H9 (cell line): ENCODE data around the gene RAPGEF3. TPM values are rescaled to one million over a fixed set of nuclear protein-coding genes. Genes with fewer than 3 reads are reported as not detected.

Experiments
- DNase-seq: peaks from one replicate; pipeline ENCODE4 v3.0.0-alpha.2; 2017
- H2AFZ ChIP-seq: one replicate; pipeline ENCODE4 v1.6.1; 2013; ENCODE audit warnings: mild to moderate bottlenecking, low read length, control low read depth, moderate library complexity
- H2AK5ac ChIP-seq: 2 replicates; pipeline ENCODE4 v1.6.1; 2013; ENCODE audit warnings: low read length, control low read depth, mixed read lengths; ENCODE audit not compliant: insufficient read length
- H2BK120ac ChIP-seq: one replicate; pipeline ENCODE4 v1.6.1; 2013; ENCODE audit warnings: low read depth, mild to moderate bottlenecking, low read length, control low read depth, inconsistent platforms; ENCODE audit not compliant: poor library complexity, severe bottlenecking
- H2BK12ac ChIP-seq: 2 replicates; pipeline ENCODE4 v1.6.1; 2013; ENCODE audit warnings: low read length, control low read depth, mixed read lengths, low read depth; ENCODE audit not compliant: insufficient read length
- H2BK15ac ChIP-seq: 2 replicates; pipeline ENCODE4 v1.6.1; 2013; ENCODE audit warnings: low read depth, low read length, control low read depth
- H2BK20ac ChIP-seq: one replicate; pipeline ENCODE4 v1.6.1; 2013; ENCODE audit warnings: low read depth, mild to moderate bottlenecking, low read length, control low read depth, inconsistent platforms; ENCODE audit not compliant: poor library complexity, severe bottlenecking
- H2BK5ac ChIP-seq: 2 replicates; pipeline ENCODE4 v1.6.1; 2013; ENCODE audit warnings: low read length, control low read depth, mixed read lengths; ENCODE audit not compliant: insufficient read length
- H3K14ac ChIP-seq: 2 replicates; pipeline ENCODE4 v1.6.1; 2013; ENCODE audit warnings: low read length, control low read depth; ENCODE audit not compliant: insufficient read depth
- H3K18ac ChIP-seq: 2 replicates; pipeline ENCODE4 v1.6.1; 2013; ENCODE audit warnings: low read depth, mild to moderate bottlenecking, mixed read lengths, low read length, control low read depth; ENCODE audit not compliant: insufficient read length
- H3K23ac ChIP-seq: 2 replicates; pipeline ENCODE4 v1.6.1; 2013; ENCODE audit warnings: low read length, control low read depth, mixed read lengths, low read depth; ENCODE audit not compliant: insufficient read length
- H3K23me2 ChIP-seq: 2 replicates; pipeline ENCODE4 v1.6.1; 2013; ENCODE audit warnings: low read depth, mild to moderate bottlenecking, mixed read lengths, low read length, control low read depth; ENCODE audit not compliant: insufficient read length, poor library complexity, severe bottlenecking
- H3K27ac ChIP-seq: 2 replicates; pipeline ENCODE4 v1.5.1; 2013; ENCODE audit warnings: low read length, control low read depth, mixed read lengths, low read depth; ENCODE audit not compliant: insufficient read length
- H3K27me3 ChIP-seq: 2 replicates; pipeline ENCODE4 v1.6.1; 2013; ENCODE audit warnings: low read length, control low read depth, inconsistent platforms; ENCODE audit not compliant: insufficient read depth
- H3K4ac ChIP-seq: 2 replicates; pipeline ENCODE4 v1.6.1; 2013; ENCODE audit warnings: low read depth, mild to moderate bottlenecking, control low read depth, inconsistent platforms, low read length, moderate library complexity
- H3K4me1 ChIP-seq: 2 replicates; pipeline ENCODE4 v1.6.1; 2013; ENCODE audit warnings: low read length, control low read depth, inconsistent platforms; ENCODE audit not compliant: insufficient read depth
- H3K4me2 ChIP-seq: 2 replicates; pipeline ENCODE4 v1.6.1; 2013; ENCODE audit warnings: low read length, control low read depth, mixed read lengths; ENCODE audit not compliant: insufficient read length, insufficient read depth
- H3K56ac ChIP-seq: 2 replicates; pipeline ENCODE4 v1.6.1; 2013; ENCODE audit warnings: low read depth, mild to moderate bottlenecking, mixed read lengths, low read length, control low read depth; ENCODE audit not compliant: insufficient read length
- H3K79me1 ChIP-seq: 2 replicates; pipeline ENCODE4 v1.6.1; 2013; ENCODE audit warnings: low read depth, mild to moderate bottlenecking, moderate library complexity, low read length, control low read depth, inconsistent platforms; ENCODE audit not compliant: insufficient read depth, poor library complexity, severe bottlenecking
- H3K79me2 ChIP-seq: 2 replicates; pipeline ENCODE4 v1.6.1; 2013; ENCODE audit warnings: low read length, control low read depth, inconsistent platforms; ENCODE audit not compliant: insufficient read depth
- H3K9ac ChIP-seq: 2 replicates; pipeline ENCODE4 v1.6.1; 2013; ENCODE audit warnings: low read length, control low read depth, mixed read lengths; ENCODE audit not compliant: insufficient read length; ENCODE audit errors: extremely low read depth
- H3K9me3 ChIP-seq: one replicate; pipeline ENCODE4 v1.6.1; 2013; ENCODE audit warnings: low read depth, low read length, inconsistent platforms; ENCODE audit not compliant: control insufficient read depth
- H3T11ph ChIP-seq: one replicate; pipeline ENCODE4 v1.6.1; 2013; ENCODE audit warnings: mild to moderate bottlenecking, low read length, control low read depth, inconsistent platforms
- H4K20me1 ChIP-seq: one replicate; pipeline ENCODE4 v1.6.1; 2013; ENCODE audit not compliant: control insufficient read depth, insufficient read length, insufficient read depth
- H4K5ac ChIP-seq: 2 replicates; pipeline ENCODE4 v1.6.1; 2013; ENCODE audit warnings: low read depth, mild to moderate bottlenecking, mixed read lengths, low read length, control low read depth; ENCODE audit not compliant: insufficient read length
- H4K8ac ChIP-seq: replicated peaks from 2 replicates; pipeline ENCODE4 v1.6.1; 2013; ENCODE audit warnings: low read length, control low read depth, mixed read lengths, low read depth; ENCODE audit not compliant: insufficient read length
- H4K91ac ChIP-seq: 2 replicates; pipeline ENCODE4 v1.6.1; 2013; ENCODE audit warnings: low read depth, mild to moderate bottlenecking, moderate library complexity, mixed read lengths, low read length, control low read depth; ENCODE audit not compliant: insufficient read length
- H3K27ac Mint-ChIP-seq, 3 experiments: 2 replicates in 2 of 3; 3 replicates in 1 of 3; pipeline ENCODE4 v1.8.0; 2020 to 2021; ENCODE audit warnings: mixed read lengths in 3 of 3, mild to moderate bottlenecking in 1 of 3, moderate library complexity in 1 of 3
- H3K27me3 Mint-ChIP-seq: 2 replicates; pipeline ENCODE4 v1.8.0; 2021; ENCODE audit warnings: low read depth, mild to moderate bottlenecking, moderate library complexity, mixed read lengths
- H3K36me3 Mint-ChIP-seq, 3 experiments: 2 replicates in 2 of 3; 3 replicates in 1 of 3; pipeline ENCODE4 v1.8.0; 2020 to 2021; ENCODE audit warnings: low read depth in 3 of 3, mixed read lengths in 3 of 3; ENCODE audit not compliant: insufficient read depth in 1 of 3
- H3K4me1 Mint-ChIP-seq, 2 experiments: 2 replicates each; pipeline ENCODE4 v1.8.0; 2020; ENCODE audit warnings: mixed read lengths in 2 of 2
- H3K4me3 Mint-ChIP-seq, 2 experiments: 2 replicates in 1 of 2; 3 replicates in 1 of 2; pipeline ENCODE4 v1.8.0; 2020 to 2021; ENCODE audit warnings: mild to moderate bottlenecking in 2 of 2, mixed read lengths in 2 of 2, moderate library complexity in 1 of 2
- H3K9me3 Mint-ChIP-seq, 2 experiments: 2 replicates in 1 of 2; 3 replicates in 1 of 2; pipeline ENCODE4 v1.8.0; 2020; ENCODE audit warnings: mild to moderate bottlenecking in 2 of 2, mixed read lengths in 2 of 2, moderate library complexity in 1 of 2
- CTCF ChIP-seq: fragments of 200-600 bp; sonication (generic); conservative IDR thresholded peaks from 3 replicates; pipeline ENCODE4 v1.8.0; 2021; ENCODE audit warnings: antibody characterized with exemption, mild to moderate bottlenecking
- WGBS: extraction: QIAGEN DNeasy Blood & Tissue Kit; methylation state at CpG from one replicate; pipeline ENCODE4 v1.1.7; 2013; ENCODE audit warnings: missing lambda C conversion rate, low lambda C conversion rate, mixed read lengths; ENCODE audit not compliant: insufficient read length; ENCODE audit errors: extremely low coverage; 5-methylcytosine and 5-hydroxymethylcytosine counted together
- total RNA-seq: library from RNA; stranded (reverse); gene quantifications from 2 replicates; pipeline ENCODE4 v1.2.1, GENCODE V29; 2021

RAPGEF3 gene
- total RNA-seq, 1 experiment from 2014 or later = 7.4 TPM

- DNase-seq = no peak
- H3K23me2 ChIP-seq = no peaks in the 10 kb centered on the region
- no peak overlapping the region for H3K18ac ChIP-seq
- no peak overlapping the region for H3K9ac ChIP-seq
- H3K36me3 Mint-ChIP-seq = peaks cover under 1 to 34% (median 13%) of the 10 kb centered on the region in 3 experiments; a peak in 6 of 7 replicates
- no peak overlapping the region for H2AFZ ChIP-seq
- no peak overlapping the region for H2BK120ac ChIP-seq
- no CpG with 5 or more reads among the region's 4 CpGs for WGBS
- TF ChIP-seq CTCF = peak; percentile 71
- H4K91ac ChIP-seq = no peak overlapping the region
- H3K9me3 Mint-ChIP-seq = no peaks in the 10 kb centered on the region
- no peak overlapping the region for H3K23ac ChIP-seq
- H3K14ac ChIP-seq = no peak overlapping the region
- H3K56ac ChIP-seq = no peak overlapping the region
- no peaks in the 10 kb centered on the region for H3K79me2 ChIP-seq
- H3K9me3 ChIP-seq = no peaks in the 10 kb centered on the region
- no peak overlapping the region for H3K27ac Mint-ChIP-seq
- no peak overlapping the region for H3K4me2 ChIP-seq
- no peak overlapping the region for H4K5ac ChIP-seq
- H3K27ac ChIP-seq = no peak overlapping the region
- H3K4me3 Mint-ChIP-seq = no peak overlapping the region
- H3K79me1 ChIP-seq = no peaks in the 10 kb centered on the region
- no peak overlapping the region for H2BK20ac ChIP-seq
- H4K8ac ChIP-seq = no peak overlapping the region
- H3K4me1 Mint-ChIP-seq = no peaks in the 10 kb centered on the region
- no peaks in the 10 kb centered on the region for H3K27me3 ChIP-seq
- H3K4ac ChIP-seq = no peak overlapping the region
- H2AK5ac ChIP-seq = no peak overlapping the region
- no peaks in the 10 kb centered on the region for H3K27me3 Mint-ChIP-seq
- no peaks in the 10 kb centered on the region for H3K4me1 ChIP-seq
- H2BK15ac ChIP-seq = no peak overlapping the region
- H4K20me1 ChIP-seq = no peaks in the 10 kb centered on the region
- H2BK5ac ChIP-seq = no peak overlapping the region
- no peak overlapping the region for H2BK12ac ChIP-seq
- H3T11ph ChIP-seq = no peak overlapping the region
These were observed 71.9 kb downstream of the RAPGEF3 start for GRCh38 chr12:47686645-47687240.

Other genes with a start within 250 kb of the RAPGEF3 start
- gene RPAP3, start 52.9 kb downstream of the RAPGEF3 start, total RNA-seq = 48.9 and 53.3 TPM in 2 replicates
- gene ENDOU, start 33.4 kb downstream of the RAPGEF3 start, total RNA-seq = not detected in 2 replicates
- gene SLC48A1, start 14.4 kb upstream of the RAPGEF3 start, total RNA-seq = 10.6 TPM in 2 replicates
- gene HDAC7, start 61.0 kb upstream of the RAPGEF3 start, total RNA-seq = 69.3 and 72.1 TPM in 2 replicates
- 0.61 and 0.70 TPM in 2 replicates for gene VDR, start 146.1 kb upstream of the RAPGEF3 start, total RNA-seq
- 40.4 and 43.7 TPM in 2 replicates for gene TMEM106C, start 204.7 kb upstream of the RAPGEF3 start, total RNA-seq
- 10.8 and 11.4 TPM in 2 replicates for gene COL2A1, start 245.6 kb upstream of the RAPGEF3 start, total RNA-seq